HG03097 (cell line): ENCODE measurements around the gene CPNE6.

Source experiments
- ATAC-seq: cut with Tn5 transposase; IDR thresholded peaks from one replicate; pipeline ENCODE4 v1.9.1; 2021; ENCODE audit not compliant: unreplicated experiment, low FRiP score

CPNE6 gene

DNA sequence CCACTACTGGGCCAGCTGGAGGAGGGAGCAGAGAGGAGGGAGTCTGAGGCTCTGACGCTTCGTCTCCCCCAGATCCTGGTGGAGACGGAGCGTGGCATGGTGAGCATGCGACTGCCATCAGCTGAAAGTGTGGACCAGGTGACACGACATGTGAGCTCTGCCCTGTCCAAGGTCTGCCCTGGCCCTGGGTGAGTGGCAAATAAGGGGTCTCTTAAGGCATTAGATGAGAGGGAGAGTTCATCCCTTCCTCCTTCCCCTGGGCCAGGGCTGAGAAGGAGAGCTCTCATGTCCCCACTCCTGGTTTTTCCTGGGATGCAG, 17.1 kb upstream of the CPNE6 start:
- no peak for ATAC-seq

GRCh38 chr14:24054646-24055045, 16.7 kb upstream of the CPNE6 start:
- ATAC-seq = no peak

- ATAC-seq = no peak
Observed at GRCh38 chr14:24055971-24056799, 15.2 kb upstream of the CPNE6 start.

DNA sequence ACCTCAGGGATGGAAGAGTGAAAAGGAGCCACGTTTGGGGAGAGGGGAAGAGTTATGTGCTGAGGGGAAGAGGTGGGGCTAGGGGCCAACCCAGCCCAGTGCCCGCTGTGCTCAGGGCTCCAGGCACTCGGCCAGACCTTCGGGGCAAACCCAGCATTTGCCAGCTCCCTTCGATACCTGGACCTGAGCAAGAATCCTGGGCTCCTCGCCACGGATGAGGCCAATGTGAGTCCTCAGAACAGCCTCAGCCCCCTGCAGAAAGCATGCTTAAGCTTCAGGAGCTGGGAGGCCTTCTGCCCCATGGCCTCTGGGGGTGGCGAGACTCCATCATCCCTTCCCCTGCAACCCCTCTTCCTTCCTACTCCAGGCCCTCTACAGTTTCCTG, 14.6 kb upstream of the CPNE6 start:
- no peak for ATAC-seq

- no peak for ATAC-seq
Observed at GRCh38 chr14:24057271-24057670, 14.1 kb upstream of the CPNE6 start.

DNA sequence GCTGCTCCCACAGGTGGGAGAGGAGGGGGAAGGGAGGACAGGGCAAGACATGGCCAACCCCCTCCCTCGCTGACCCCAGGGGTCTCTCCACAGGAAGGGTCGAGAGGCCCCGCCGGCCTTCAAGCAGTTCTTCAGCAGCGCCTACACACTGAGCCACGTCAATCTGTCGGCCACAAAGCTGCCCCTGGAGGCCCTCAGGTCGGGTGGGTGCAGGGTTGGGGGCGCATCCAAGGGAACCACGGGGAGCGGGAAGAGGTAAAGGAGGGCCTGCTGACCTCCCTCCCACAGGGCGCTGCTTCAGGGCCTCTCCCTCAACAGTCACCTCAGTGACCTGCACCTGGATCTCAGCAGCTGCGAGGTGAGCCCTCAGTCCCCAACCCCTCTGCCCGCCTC, 13.5 kb upstream of the CPNE6 start:
- ATAC-seq = no peak

GRCh38 chr14:24058260-24058950, 13.0 kb upstream of the CPNE6 start:
- ATAC-seq = no peak

- ATAC-seq = no peak
Observed at GRCh38 chr14:24058951-24059475, 12.3 kb upstream of the CPNE6 start.

DNA sequence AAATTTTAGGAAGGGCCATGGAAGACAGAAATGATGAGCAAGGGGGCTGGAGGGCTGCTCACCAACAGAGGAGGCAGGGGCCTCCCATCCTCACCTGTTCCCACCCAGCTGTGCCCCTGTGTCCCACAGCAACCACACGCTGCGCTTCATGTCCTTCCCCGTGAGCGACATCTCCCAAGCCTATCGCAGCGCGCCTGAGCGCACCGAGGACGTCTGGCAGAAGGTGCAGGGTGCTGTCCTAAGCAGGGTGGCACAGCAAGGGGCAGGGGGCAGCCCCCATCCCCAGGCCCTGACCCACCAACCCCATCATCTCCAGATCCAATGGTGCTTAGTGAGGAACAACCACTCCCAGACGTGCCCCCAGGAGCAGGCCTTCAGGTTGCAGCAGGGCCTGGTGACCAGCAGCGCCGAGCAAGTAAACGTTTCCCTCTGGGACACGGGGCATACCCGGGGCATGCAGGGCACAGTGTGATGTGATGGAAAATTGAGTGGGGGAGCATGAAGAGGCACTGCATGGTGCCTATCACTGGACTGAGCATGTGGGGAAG, 11.4 kb upstream of the CPNE6 start:
- ATAC-seq = no peak

GRCh38 chr14:24060443-24060842, 10.9 kb upstream of the CPNE6 start:
- no peak for ATAC-seq

GRCh38 chr14:24060984-24061913, 10.1 kb upstream of the CPNE6 start:
- no peak for ATAC-seq

DNA sequence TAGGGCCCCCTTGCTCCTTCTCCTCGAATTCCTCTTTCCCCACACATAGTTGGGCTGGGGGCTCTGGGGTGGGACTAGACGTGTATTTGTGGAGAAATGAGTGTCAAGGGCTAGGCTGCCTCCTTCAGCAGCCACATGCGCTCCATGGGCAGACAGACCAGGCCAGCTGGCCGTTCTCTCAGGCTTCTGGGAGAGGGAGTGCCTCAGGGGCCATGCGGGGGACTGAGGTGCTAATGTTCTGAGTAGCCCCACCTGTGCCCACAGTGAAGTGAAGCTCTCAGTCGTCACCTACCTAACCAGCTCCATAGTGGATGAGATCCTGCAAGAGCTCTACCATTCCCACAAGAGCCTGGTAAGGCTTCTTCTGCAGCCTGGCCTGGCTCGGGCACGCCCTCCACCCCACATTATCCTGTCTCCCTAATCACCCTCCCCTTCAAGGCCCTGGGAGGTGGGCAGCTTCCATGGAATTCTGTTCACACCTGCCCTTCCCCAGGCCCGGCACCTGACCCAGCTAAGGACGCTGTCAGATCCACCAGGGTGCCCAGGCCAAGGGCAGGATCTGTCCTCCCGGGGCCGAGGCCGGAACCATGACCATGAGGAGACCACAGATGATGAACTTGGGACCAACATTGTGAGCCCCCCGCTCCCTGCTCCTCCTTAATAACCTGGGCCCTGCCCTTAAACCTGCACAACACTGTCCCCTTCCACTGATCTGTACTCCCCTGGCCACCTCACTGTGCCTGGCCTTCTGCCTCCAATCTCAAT, 9.0 kb upstream of the CPNE6 start:
- no peak for ATAC-seq

GRCh38 chr14:24063263-24063836, 8.0 kb upstream of the CPNE6 start:
- no peak for ATAC-seq

- ATAC-seq = no peak
Observed at GRCh38 chr14:24064091-24064795, 7.1 kb upstream of the CPNE6 start.

DNA sequence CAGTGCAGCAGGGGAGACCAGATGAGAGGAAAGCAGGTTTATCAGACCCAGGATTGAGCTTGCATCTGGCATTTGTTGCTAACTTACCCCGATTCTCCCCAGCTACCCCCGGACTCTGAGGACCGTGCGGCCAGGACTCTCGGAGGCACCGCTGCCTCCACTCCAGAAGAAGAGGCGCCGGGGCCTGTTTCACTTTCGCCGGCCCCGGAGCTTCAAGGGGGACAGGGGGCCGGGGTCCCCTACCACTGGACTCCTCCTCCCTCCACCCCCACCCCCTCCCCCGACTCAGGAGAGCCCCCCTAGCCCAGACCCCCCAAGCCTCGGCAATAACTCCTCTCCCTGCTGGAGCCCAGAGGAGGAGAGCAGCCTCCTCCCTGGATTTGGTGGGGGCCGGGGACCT, 6.5 kb upstream of the CPNE6 start:
- no peak for ATAC-seq

DNA sequence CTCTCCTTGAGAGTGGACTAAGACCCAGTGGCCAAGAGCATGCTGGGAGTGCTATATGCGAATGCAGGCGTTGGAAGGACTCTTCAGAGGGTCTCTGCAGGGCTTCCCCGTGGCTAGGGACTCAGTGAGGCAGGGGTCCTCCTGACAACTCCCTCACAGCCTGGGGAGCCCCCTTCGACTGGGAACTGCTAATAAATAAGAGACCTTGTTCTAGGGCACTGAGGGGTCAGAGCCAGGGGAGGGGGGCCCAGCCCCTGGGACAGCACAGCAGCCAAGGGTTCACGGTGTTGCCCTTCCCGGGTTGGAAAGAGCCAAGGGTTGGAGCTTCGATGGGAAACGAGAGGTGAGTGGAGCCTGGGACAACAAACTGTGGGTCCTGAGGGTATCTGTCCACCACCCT, 6.0 kb upstream of the CPNE6 start:
- no peak for ATAC-seq

- ATAC-seq = no peak
Observed at GRCh38 chr14:24066496-24067132, 4.7 kb upstream of the CPNE6 start.
